Neural cell (in vitro differentiated cells): ENCODE data around the gene TMEM140. TPM values are rescaled to one million over a fixed set of nuclear protein-coding genes. Genes with fewer than 3 reads are reported as not detected.

Source experiments
- H2AFZ ChIP-seq: fragments of 200-600, 300-800 bp; sonication (generic), shearing (Covaris generic); 2 replicates; pipeline ENCODE4 v1.6.0; 2014; ENCODE audit warnings: low read depth, mild to moderate bottlenecking, antibody characterized with exemption, low read length, moderate library complexity
- H3F3A ChIP-seq: fragments of 200-600 bp; shearing (Covaris generic); 2 replicates; pipeline ENCODE4 v1.6.1; 2016; ENCODE audit warnings: mild to moderate bottlenecking, moderate library complexity, mixed read lengths, antibody characterized with exemption, low read length; ENCODE audit not compliant: insufficient read depth, poor library complexity, severe bottlenecking
- H3K27ac ChIP-seq: fragments of 200-600, 300-800 bp; sonication (generic), shearing (Covaris generic); 2 replicates; pipeline ENCODE4 v1.5.1; 2014; ENCODE audit warnings: mild to moderate bottlenecking, low read length, moderate library complexity
- H3K27me3 ChIP-seq: fragments of 300-800, 200-600 bp; sonication (generic), shearing (Covaris generic); 2 replicates; pipeline ENCODE4 v1.6.0; 2014; ENCODE audit warnings: mild to moderate bottlenecking, low read depth, low read length, moderate library complexity; ENCODE audit not compliant: insufficient read depth
- H3K36me3 ChIP-seq: fragments of 300-800, 200-600 bp; sonication (generic), shearing (Covaris generic); 2 replicates; pipeline ENCODE4 v1.5.1; 2014; ENCODE audit warnings: mild to moderate bottlenecking, antibody characterized with exemption, low read length, moderate library complexity; ENCODE audit not compliant: insufficient read depth
- H3K4me2 ChIP-seq: fragments of 300-800, 200-600 bp; sonication (generic), shearing (Covaris generic); 2 replicates; pipeline ENCODE4 v1.6.0; 2014; ENCODE audit warnings: mild to moderate bottlenecking, low read length
- H3K4me3 ChIP-seq: fragments of 300-800, 200-600 bp; sonication (generic), shearing (Covaris generic); 2 replicates; pipeline ENCODE4 v1.5.1; 2014; ENCODE audit warnings: mild to moderate bottlenecking, low read length, moderate library complexity
- H3K79me2 ChIP-seq: fragments of 200-600 bp; shearing (Covaris generic); replicated peaks from 2 replicates; pipeline ENCODE4 v1.6.0; 2014; ENCODE audit warnings: mild to moderate bottlenecking, low read length, moderate library complexity; ENCODE audit not compliant: insufficient read depth
- H3K9ac ChIP-seq: fragments of 300-800, 200-600 bp; sonication (generic), shearing (Covaris generic); 2 replicates; pipeline ENCODE4 v1.6.1; 2016; ENCODE audit warnings: mild to moderate bottlenecking, low read length, mixed read lengths
- H3K9me2 ChIP-seq: fragments of 200-600 bp; shearing (Covaris generic); 2 replicates; pipeline ENCODE4 v1.6.1; 2016; ENCODE audit warnings: mild to moderate bottlenecking, low read length, mixed read lengths; ENCODE audit not compliant: insufficient read depth
- H3K9me3 ChIP-seq: fragments of 200-600, 300-800 bp; sonication (generic), shearing (Covaris generic); 2 replicates; pipeline ENCODE4 v1.6.1; 2016; ENCODE audit warnings: mild to moderate bottlenecking, mixed run types, low read length, moderate library complexity, mixed read lengths
- H4K20me1 ChIP-seq: fragments of 200-600 bp; shearing (Covaris generic); 2 replicates; pipeline ENCODE4 v1.6.1; 2016; ENCODE audit warnings: mild to moderate bottlenecking, mixed run types; ENCODE audit not compliant: insufficient read depth
- EP300 ChIP-seq: fragments of 450-650 bp; conservative IDR thresholded peaks from 2 replicates; pipeline ENCODE4 v1.6.1; 2014; ENCODE audit warnings: antibody characterized with exemption, mild to moderate bottlenecking, moderate library complexity; ENCODE audit not compliant: poor library complexity, severe bottlenecking
- EZH2 ChIP-seq: fragments of 200-600, 300-800 bp; shearing (Covaris generic), sonication (generic); IDR thresholded peaks from 2 replicates; pipeline ENCODE4 v1.6.1; 2014; ENCODE audit warnings: antibody characterized with exemption, low read length, borderline replicate concordance, mild to moderate bottlenecking; ENCODE audit not compliant: insufficient read depth, poor library complexity, severe bottlenecking
- MXI1 ChIP-seq: fragments of 450-650 bp; conservative IDR thresholded peaks from 2 replicates; pipeline ENCODE4 v1.6.1; 2014; ENCODE audit warnings: antibody characterized with exemption, mild to moderate bottlenecking; ENCODE audit not compliant: poor library complexity, severe bottlenecking
- POLR2AphosphoS5 ChIP-seq: IDR thresholded peaks from 2 replicates; pipeline ENCODE4 v1.6.1; 2012
- RAD21 ChIP-seq: fragments of 450-650 bp; conservative IDR thresholded peaks from 2 replicates; pipeline ENCODE4 v1.6.1; 2014; ENCODE audit warnings: antibody characterized with exemption, mild to moderate bottlenecking, moderate library complexity
- SMC3 ChIP-seq: fragments of 450-650 bp; conservative IDR thresholded peaks from 2 replicates; pipeline ENCODE4 v1.6.1; 2014; ENCODE audit warnings: antibody characterized with exemption, mild to moderate bottlenecking, moderate library complexity; ENCODE audit not compliant: poor library complexity
- TAF1 ChIP-seq: IDR thresholded peaks from 2 replicates; pipeline ENCODE4 v1.6.1; 2012; ENCODE audit warnings: low read depth
- polyA plus RNA-seq: library from polyadenylated mRNA; depleted of rRNA; stranded (reverse); fragments of >200 nt; gene quantifications from 2 replicates; pipeline ENCODE4 v1.2.3, GENCODE V29; 2014
- TF ChIP-seq, protein P1 (sequence below): IDR thresholded peaks from 2 replicates; pipeline ENCODE4 v1.6.1; 2012; ENCODE audit warnings: borderline replicate concordance
- TF ChIP-seq, protein P2 (sequence below): fragments of 450-650 bp; IDR thresholded peaks from 2 replicates; pipeline ENCODE4 v1.5.1; 2014; ENCODE audit warnings: antibody characterized with exemption, mild to moderate bottlenecking, moderate library complexity; ENCODE audit not compliant: poor library complexity, severe bottlenecking

The TMEM140 gene
- polyA plus RNA-seq, 1 donor from 2014 or later, result 0.15 TPM

DNA sequence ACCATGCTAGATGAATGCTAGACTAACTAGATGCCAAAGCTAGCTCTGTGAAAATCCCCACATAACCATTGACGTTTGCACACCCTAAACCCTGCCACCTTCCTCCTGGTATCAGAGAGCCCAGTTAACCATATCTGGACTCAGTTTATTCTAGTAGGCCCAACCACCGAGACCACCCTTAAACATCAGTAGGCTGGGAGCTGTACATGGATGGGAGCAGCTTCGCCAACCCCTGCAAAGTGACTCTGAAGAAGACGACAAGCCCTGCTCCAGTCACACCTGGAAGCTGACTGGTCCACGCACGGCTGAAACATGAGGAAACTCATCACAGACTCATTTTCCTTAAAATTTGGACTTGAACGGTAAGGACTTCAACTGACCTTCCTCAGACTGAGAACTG is 27.1 kb downstream of the TMEM140 start:
- Histone ChIP-seq H3K4me2 (no peak overlapping the region), H2AFZ (no peak overlapping the region), H3K27me3 (no peaks in the 10 kb centered on the region), H3K36me3 (no peaks in the 10 kb centered on the region), H4K20me1 (no peaks in the 10 kb centered on the region), H3K4me3 (no peak overlapping the region), H3K9me3 (no peaks in the 10 kb centered on the region), H3F3A (no peaks in the 10 kb centered on the region), H3K27ac (no peak overlapping the region), H3K79me2 (no peaks in the 10 kb centered on the region), H3K9ac (no peak overlapping the region), H3K9me2 (no peaks in the 10 kb centered on the region)
- no peak for TF ChIP-seq SMC3
- TF ChIP-seq, protein P1, sequence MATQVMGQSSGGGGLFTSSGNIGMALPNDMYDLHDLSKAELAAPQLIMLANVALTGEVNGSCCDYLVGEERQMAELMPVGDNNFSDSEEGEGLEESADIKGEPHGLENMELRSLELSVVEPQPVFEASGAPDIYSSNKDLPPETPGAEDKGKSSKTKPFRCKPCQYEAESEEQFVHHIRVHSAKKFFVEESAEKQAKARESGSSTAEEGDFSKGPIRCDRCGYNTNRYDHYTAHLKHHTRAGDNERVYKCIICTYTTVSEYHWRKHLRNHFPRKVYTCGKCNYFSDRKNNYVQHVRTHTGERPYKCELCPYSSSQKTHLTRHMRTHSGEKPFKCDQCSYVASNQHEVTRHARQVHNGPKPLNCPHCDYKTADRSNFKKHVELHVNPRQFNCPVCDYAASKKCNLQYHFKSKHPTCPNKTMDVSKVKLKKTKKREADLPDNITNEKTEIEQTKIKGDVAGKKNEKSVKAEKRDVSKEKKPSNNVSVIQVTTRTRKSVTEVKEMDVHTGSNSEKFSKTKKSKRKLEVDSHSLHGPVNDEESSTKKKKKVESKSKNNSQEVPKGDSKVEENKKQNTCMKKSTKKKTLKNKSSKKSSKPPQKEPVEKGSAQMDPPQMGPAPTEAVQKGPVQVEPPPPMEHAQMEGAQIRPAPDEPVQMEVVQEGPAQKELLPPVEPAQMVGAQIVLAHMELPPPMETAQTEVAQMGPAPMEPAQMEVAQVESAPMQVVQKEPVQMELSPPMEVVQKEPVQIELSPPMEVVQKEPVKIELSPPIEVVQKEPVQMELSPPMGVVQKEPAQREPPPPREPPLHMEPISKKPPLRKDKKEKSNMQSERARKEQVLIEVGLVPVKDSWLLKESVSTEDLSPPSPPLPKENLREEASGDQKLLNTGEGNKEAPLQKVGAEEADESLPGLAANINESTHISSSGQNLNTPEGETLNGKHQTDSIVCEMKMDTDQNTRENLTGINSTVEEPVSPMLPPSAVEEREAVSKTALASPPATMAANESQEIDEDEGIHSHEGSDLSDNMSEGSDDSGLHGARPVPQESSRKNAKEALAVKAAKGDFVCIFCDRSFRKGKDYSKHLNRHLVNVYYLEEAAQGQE, result no peak
- TF ChIP-seq MXI1, result no peak
- TF ChIP-seq RAD21, result no peak
- TF ChIP-seq EP300, result no peak
- TF ChIP-seq, protein P2, sequence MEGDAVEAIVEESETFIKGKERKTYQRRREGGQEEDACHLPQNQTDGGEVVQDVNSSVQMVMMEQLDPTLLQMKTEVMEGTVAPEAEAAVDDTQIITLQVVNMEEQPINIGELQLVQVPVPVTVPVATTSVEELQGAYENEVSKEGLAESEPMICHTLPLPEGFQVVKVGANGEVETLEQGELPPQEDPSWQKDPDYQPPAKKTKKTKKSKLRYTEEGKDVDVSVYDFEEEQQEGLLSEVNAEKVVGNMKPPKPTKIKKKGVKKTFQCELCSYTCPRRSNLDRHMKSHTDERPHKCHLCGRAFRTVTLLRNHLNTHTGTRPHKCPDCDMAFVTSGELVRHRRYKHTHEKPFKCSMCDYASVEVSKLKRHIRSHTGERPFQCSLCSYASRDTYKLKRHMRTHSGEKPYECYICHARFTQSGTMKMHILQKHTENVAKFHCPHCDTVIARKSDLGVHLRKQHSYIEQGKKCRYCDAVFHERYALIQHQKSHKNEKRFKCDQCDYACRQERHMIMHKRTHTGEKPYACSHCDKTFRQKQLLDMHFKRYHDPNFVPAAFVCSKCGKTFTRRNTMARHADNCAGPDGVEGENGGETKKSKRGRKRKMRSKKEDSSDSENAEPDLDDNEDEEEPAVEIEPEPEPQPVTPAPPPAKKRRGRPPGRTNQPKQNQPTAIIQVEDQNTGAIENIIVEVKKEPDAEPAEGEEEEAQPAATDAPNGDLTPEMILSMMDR, result no peak
- TF ChIP-seq POLR2AphosphoS5, result no peak
- no peak for TF ChIP-seq EZH2
- no peak for TF ChIP-seq TAF1

DNA sequence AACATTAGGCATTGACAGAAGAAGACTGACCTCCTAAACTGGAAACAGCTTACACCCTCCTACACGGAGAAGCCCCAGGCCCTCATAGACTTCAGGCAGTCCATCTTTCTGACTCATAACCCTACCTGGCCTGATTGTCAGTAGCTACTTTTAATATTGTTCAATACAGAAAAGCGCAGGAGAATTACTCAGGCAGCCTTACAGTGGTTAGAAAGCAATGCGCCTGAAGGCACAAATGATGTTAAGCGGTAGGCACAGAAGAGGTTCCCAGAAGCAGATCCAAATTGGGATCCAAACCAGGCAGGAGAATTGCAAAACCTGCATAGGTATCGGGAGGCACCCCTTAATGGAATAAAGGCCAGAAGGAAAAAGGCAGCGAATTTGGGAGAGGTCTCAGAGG is 28.1 kb downstream of the TMEM140 start:
- Histone ChIP-seq H3K27me3 (no peaks in the 10 kb centered on the region), H3K79me2 (no peaks in the 10 kb centered on the region), H3K9me3 (no peaks in the 10 kb centered on the region), H3K4me2 (no peak overlapping the region), H2AFZ (no peak overlapping the region), H3K9ac (no peak overlapping the region), H3F3A (no peaks in the 10 kb centered on the region), H3K36me3 (no peaks in the 10 kb centered on the region), H3K9me2 (no peaks in the 10 kb centered on the region), H3K4me3 (no peak overlapping the region), H3K27ac (no peak overlapping the region), H4K20me1 (no peaks in the 10 kb centered on the region)
- TF ChIP-seq, protein P1, result no peak
- TF ChIP-seq SMC3 (no peak), EP300 (no peak), TAF1 (no peak), MXI1 (no peak), POLR2AphosphoS5 (no peak), RAD21 (no peak), EZH2 (no peak)
- TF ChIP-seq, protein P2, result no peak
